CD4-positive, alpha-beta T cell treated with Interleukin-10 for 1 hour (primary cell): ENCODE data around the gene MTMR8.
A peak's percentile ranks its signal among the peaks of the same experiment; 100 is the strongest.
"Not testable (repeated sequence)": the region's sequence is repeated elsewhere in the genome, so short reads cannot be mapped to it uniquely, and the experiment has no call there.

Experiments used
- DNase-seq: peaks from one replicate; pipeline ENCODE4 v3.0.0-alpha.2; 2020

MTMR8 gene

DNA sequence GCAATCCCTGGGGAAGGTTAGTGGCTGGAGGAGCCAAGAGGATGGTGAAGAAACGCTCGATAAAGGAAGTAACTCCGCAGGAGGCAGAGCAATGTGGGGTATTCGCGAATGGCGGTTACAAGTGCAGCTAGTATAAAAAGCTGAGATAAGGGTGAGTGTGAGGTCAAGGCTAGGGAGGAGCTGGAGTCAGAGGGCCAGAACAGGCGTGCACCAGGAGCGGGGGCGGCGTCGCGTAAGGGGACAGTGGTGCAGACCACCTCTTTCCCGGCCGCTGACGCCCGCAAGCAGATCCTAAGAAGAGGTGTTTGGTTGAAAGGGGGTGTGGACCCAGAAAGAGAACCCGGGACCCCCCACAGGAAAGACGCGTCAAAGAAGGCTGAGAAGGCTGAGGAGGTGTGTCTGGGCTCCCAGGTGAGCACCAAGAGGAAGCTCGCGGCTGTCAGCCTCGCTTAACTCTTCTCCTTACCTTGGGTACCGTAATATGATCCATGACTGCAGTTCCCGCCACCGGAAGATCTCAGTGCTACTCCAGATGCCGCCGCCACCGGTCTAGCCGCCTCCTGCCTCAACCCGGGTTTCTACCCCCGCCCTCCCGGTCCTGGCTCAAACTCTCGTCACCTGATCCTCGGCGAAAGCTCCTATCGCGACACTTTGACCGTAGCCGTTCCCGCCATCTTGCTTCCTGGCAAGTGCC, at the start of gene MTMR8:
Gene MTMR8, minus strand, starts transcription at position 579 of the 694 bp plus-strand sequence. Its CDS starts 89 bp downstream, at position 490.
- peak; percentile 83 for DNase-seq

GRCh38 chrX:64439551-64439950, 44.3 kb upstream of the MTMR8 start:
- no peak for DNase-seq

DNA sequence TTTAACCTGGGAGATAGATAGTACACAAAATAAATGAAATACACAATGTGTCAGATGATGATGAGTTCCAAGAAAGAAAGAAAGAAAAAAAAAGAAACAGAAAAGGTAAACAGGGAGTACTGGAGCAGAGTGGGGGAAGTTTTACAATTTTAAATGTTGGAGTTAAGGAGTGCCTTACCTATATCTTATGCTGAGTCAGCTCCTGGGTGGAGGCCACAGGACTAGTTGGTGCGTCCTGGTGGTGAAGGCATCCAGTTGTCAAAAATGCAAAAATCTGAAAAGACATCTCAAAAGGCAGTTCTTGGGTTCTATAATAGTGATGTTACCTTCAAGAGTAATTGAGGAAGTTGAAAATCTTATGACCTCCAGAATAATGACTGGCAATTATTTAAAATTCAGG, 42.4 kb upstream of the MTMR8 start:
- no peak for DNase-seq

DNA sequence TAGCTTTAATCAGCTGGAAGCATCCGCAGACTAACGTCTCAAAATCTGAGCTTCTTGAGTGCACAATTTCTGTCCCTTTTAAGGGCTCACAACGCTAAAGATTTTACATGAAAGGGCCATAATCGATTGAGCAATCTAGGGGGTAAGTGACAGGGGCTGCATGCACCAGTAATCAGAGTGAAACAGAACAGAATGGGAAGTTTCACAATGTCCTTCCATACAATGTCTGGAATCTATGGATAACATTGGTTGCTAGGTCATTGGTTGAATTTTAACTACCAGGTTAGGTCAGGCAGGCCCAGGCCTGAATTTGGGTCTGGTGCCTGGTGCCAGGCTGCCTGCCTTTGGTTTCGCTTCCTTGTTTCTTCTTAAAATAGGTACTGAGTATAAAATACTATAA, 42.0 kb upstream of the MTMR8 start:
- no peak for DNase-seq

DNA sequence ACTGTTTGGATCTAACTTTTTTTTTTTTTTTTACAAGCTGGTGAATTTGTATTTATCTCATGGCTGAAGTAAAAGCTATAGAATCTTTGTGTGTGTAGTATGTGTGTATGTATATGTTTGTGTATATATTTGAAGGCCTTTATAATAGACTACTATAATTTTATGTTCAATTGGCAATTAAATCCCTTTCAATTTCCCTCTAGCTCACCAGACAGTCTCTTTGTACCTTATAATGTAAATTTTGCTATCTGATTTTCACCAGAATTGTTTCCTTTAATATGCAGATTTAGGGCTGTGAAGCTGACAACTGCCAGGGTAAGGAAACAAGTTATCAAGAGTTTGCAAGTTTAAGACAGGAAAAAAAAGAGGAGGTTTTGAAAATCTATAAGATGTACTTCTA, 33.1 kb upstream of the MTMR8 start:
- DNase-seq = no peak

DNA sequence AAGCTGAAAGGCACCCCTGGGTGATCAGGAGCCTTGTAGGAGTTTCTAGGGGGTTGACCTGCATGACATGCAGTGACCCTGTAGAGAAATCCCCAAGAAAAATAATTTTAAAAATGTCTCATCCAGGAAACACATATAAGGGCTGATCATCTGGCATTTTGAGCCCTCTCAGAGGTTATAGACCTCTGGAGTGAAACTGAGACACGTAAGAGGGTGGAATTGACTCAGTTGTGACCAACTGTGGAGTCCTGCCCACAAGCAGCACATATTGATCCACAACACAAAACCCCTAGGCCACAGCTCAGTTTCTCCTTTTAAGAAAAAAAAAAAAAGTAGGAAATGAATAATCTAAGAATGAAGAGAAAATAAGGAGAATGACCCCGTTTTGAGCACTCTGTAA, 32.5 kb upstream of the MTMR8 start:
- DNase-seq = no peak

DNA sequence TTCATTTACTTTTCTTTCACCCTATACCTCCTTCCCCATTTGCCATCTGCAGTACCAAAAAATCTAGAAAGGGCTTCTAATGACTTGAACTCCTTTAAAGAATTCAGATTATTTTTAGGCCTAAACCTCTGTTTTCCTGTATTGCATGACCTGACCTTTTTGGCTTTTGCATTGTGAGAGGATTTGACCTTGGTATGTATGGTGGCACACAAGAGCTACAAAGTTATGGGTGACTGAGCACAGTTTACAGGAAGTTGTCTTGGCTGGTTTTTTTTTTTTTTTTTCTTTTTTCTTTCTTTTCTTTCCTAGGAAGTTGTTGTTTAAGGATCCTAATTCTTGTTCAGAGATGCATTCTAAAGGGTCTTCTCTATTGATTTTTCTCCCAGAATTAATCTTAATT, 32.0 kb upstream of the MTMR8 start:
- DNase-seq = no peak

GRCh38 chrX:64409730-64410129, 14.5 kb upstream of the MTMR8 start:
- not testable (repeated sequence) for DNase-seq

DNA sequence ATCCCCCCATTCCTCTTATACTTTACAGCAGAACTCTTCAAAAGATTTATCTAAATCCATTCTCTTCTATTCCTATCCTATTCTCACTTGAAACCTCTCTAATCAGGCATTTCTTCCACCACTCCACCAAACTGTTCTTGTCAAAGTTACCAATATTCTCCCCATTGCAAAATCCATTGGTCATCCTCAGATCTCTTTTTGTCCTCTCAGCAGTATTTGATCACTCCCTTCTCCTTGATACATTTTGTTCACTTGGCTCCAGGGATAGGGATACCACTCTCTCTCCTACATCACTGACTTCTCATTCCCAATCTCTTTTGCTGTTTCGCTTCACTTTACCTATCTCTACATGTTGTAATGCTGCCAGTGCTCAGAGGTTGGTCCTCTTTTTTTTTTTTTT, 2.8 kb upstream of the MTMR8 start:
- no peak for DNase-seq

GRCh38 chrX:64395568-64395929, 297 bp upstream of the MTMR8 start:
- DNase-seq = no peak

- no peak for DNase-seq
Measured at GRCh38 chrX:64394059-64394873, 986 bp downstream of the MTMR8 start.

DNA sequence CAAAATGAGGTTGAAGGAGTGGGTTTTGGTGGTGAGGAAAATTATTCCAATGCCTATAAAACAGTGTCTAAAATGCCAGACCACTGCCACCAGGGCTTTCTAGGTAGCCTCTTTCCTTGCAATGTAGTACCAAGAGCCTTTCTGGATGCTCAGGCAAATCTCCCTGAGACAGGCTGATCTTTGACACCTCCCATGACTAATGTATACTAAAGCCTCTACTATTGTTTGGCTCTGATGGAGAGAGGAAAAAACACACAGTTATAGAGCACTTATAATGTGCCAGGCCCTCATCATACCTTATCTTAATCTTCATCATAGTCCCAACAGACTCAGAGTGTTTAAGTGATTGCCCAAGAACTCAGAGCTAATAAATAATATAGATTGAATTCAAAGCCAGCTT, 5.8 kb downstream of the MTMR8 start:
- no peak for DNase-seq

DNA sequence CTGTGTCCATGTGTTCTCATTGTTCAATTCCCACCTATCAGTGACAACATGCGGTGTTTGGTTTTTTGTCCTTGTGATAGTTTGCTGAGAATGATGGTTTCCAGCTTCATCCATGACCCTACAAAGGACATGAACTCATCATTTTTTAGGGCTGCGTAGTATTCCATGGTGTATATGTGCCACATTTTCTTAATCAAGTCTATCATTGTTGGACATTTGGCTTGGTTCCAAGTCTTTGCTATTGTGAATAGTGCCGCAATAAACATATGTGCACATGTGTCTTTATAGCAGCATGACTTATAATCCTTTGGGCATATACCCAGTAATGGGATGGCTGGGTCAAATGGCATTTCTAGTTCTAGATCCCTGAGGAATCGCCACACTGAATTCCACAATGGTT, 14.5 kb downstream of the MTMR8 start:
- DNase-seq = not testable (repeated sequence)

GRCh38 chrX:64379924-64380323, 15.3 kb downstream of the MTMR8 start:
- no peak for DNase-seq

GRCh38 chrX:64377753-64378152, 17.5 kb downstream of the MTMR8 start:
- no peak for DNase-seq

DNA sequence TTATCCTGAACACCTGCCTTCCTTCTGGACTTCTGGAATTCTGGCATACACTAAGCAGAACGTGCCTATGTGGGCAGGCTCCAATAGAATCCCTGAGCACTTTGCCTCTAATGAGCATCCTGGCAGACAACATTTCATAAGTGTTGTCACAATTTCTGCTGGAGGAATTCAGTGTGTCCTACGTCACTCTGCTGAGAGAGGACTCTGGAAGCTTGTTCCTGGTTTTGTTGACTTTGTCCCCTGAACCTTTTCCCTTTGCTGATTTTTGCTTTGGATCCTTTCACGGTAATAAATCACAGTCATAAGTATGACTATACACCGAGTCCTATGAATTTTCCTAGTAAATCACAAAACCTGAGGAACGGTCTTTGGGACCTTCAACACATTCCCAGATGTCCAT, 43.2 kb downstream of the MTMR8 start:
- DNase-seq = no peak

GRCh38 chrX:64350521-64350920, 44.7 kb downstream of the MTMR8 start:
- no peak for DNase-seq

- no peak for DNase-seq
Measured at GRCh38 chrX:64350047-64350446, 45.2 kb downstream of the MTMR8 start.

DNA sequence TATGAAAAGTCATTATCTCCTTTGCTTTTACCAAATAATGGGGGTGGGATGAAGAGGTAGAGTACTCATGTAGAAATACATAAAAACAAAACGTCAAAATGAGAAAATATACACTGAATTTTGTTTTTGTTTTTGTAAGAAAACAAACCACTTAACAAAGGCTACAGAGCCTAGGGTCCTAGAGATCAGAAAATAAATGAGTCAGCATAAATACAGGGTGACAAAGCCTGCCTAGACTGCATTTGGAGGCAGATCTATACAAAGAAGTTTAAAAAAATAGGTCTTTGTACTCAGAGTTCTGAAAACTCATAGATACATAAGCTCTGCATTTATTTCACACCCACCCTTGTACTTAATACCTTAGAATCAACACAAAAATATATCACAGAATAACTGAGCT, 52.4 kb downstream of the MTMR8 start:
- no peak for DNase-seq

GRCh38 chrX:64338296-64338695, 57.0 kb downstream of the MTMR8 start:
- DNase-seq = no peak

- no peak for DNase-seq
Measured at GRCh38 chrX:64334467-64334866, 60.8 kb downstream of the MTMR8 start.

GRCh38 chrX:64330284-64330683, 65.0 kb downstream of the MTMR8 start:
- DNase-seq = no peak

DNA sequence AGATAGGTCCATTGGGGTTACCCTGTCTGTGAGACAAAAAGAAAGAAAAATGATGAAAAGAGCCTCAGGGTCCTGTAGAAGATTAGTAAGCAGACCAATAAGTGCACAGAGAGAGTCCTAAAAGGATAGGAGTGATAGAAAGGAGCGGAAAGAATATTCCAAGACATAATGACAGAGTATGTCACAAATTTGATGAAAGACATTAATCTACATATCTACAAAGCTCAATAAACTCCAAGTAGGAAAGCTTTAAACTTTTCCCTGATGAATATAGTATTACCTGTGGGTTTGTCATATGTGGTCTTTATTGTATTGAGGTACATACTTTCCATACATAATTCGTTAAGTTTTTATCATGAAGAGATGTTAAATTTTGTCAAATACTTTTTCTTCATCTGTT, 73.7 kb downstream of the MTMR8 start:
- no peak for DNase-seq

- no peak for DNase-seq
Measured at GRCh38 chrX:64313624-64314023, 81.6 kb downstream of the MTMR8 start.

GRCh38 chrX:64306712-64307111, 88.5 kb downstream of the MTMR8 start:
- no peak for DNase-seq
